Breast epithelium (tissue), 4 donors: ENCODE data around the gene ELP5. TPM values are rescaled to one million over a fixed set of nuclear protein-coding genes. Genes with fewer than 3 reads are reported as not detected.
A peak's percentile ranks its signal among the peaks of the same experiment; 100 is the strongest.

Experiments used
- DNase-seq, 2 donors: peaks; one replicate each; pipeline ENCODE4 v3.0.0-alpha.2; 2019; ENCODE audit warnings: low spot score in 2 of 2
- H3K27ac ChIP-seq, 2 donors: fragments of 200-600 bp; sonication (generic) in 1 of 2; one replicate each; pipeline ENCODE4 v1.5.1; 2016 to 2019; ENCODE audit warnings: mild to moderate bottlenecking in 1 of 2
- H3K27me3 ChIP-seq, 2 donors: fragments of 200-600 bp; sonication (generic) in 1 of 2; one replicate each; pipeline versions ENCODE4 v1.5.1 to v1.6.0; 2017 to 2019; ENCODE audit warnings: control low read depth in 1 of 2, mild to moderate bottlenecking in 1 of 2
- H3K36me3 ChIP-seq: fragments of 200-600 bp; one replicate; pipeline ENCODE4 v1.5.1; 2019
- H3K4me1 ChIP-seq, 2 donors: fragments of 200-600 bp; sonication (generic); one replicate each; pipeline ENCODE4 v1.5.1; 2016 to 2019; ENCODE audit warnings: control low read depth in 1 of 2
- H3K4me3 ChIP-seq, 3 donors: fragments of 200-600 bp; sonication (generic); 1 replicate in 2 of 3; 2 replicates in 1 of 3; pipeline ENCODE4 v1.5.1; 2016 to 2019; ENCODE audit warnings: mild to moderate bottlenecking in 3 of 3, moderate library complexity in 2 of 3
- H3K9me3 ChIP-seq, 2 donors: fragments of 200-600 bp; sonication (generic) in 1 of 2; one replicate each; pipeline ENCODE4 v1.5.1; 2016 to 2019; ENCODE audit warnings: control low read depth in 1 of 2
- CTCF ChIP-seq, 3 donors: fragments of 450-650 bp; IDR thresholded peaks; one replicate each; pipeline ENCODE4 v1.5.1; 2016 to 2017; ENCODE audit warnings: antibody characterized with exemption in 3 of 3, mild to moderate bottlenecking in 3 of 3, moderate library complexity in 3 of 3
- POLR2A ChIP-seq: fragments of 450-650 bp; IDR thresholded peaks from one replicate; pipeline ENCODE4 v1.6.1; 2016; ENCODE audit warnings: antibody characterized with exemption, mild to moderate bottlenecking, moderate library complexity
- POLR2AphosphoS5 ChIP-seq, 3 donors: sonication (generic); formaldehyde crosslinking; IDR thresholded peaks; one replicate each; pipeline ENCODE4 v1.6.1; 2017; ENCODE audit warnings: antibody characterized with exemption in 3 of 3
- intact Hi-C: fragments of 100-400 bp; cut with DNase I; formaldehyde crosslinking; loops from one replicate; pipeline ENCODE4 v1.15.1; 2023; ENCODE audit warnings: low total_unique reads
- total RNA-seq, 3 donors: library from RNA; depleted of rRNA; stranded (reverse); fragments of >200 nt; gene quantifications; one replicate each; pipeline ENCODE4 v1.1.0, GENCODE V29; 2016

The ELP5 gene
- total RNA-seq, 3 donors from 2014 or later = 26.9 to 36.7 (median 30.6) TPM

GRCh38 chr17:7217113-7217987, 34.7 kb upstream of the ELP5 start:
- peak overlapping the region; percentile 100 for H3K27ac ChIP-seq
- H3K4me3 ChIP-seq = peak overlapping the region; percentile 44 to 70 (median 47)
- H3K9me3 ChIP-seq = no peaks in the 10 kb centered on the region
- no peaks in the 10 kb centered on the region for H3K27me3 ChIP-seq
- H3K4me1 ChIP-seq = peaks cover 4 to 38% of the 10 kb centered on the region in 2 donors
- DNase-seq = no peak
- intact Hi-C loops = no loop called here
- no peak for TF ChIP-seq CTCF (IDR thresholded peaks at IDR 0.05)
- no peak for TF ChIP-seq POLR2A
- no peak for TF ChIP-seq POLR2AphosphoS5 (IDR thresholded peaks at IDR 0.05)
- no peaks in the 10 kb centered on the region for H3K36me3 ChIP-seq

- H3K4me3 ChIP-seq = peak overlapping the region; percentile 44 to 70 (median 47)
- peaks cover 4 to 38% of the 10 kb centered on the region in 2 donors for H3K4me1 ChIP-seq
- no peak for TF ChIP-seq POLR2AphosphoS5 (IDR thresholded peaks at IDR 0.05)
- no peak for TF ChIP-seq CTCF (IDR thresholded peaks at IDR 0.05)
- TF ChIP-seq POLR2A = no peak
- H3K36me3 ChIP-seq = no peaks in the 10 kb centered on the region
- no peak for DNase-seq
- peak overlapping the region; percentile 100 for H3K27ac ChIP-seq
- H3K9me3 ChIP-seq = no peaks in the 10 kb centered on the region
- intact Hi-C loops = no loop called here
- no peaks in the 10 kb centered on the region for H3K27me3 ChIP-seq
Measured at GRCh38 chr17:7218166-7218565, 33.8 kb upstream of the ELP5 start.

GRCh38 chr17:7218758-7219157, 33.3 kb upstream of the ELP5 start:
- Histone ChIP-seq H3K27ac (peak overlapping the region; percentile 100), H3K4me1 (peaks cover 4 to 38% of the 10 kb centered on the region in 2 donors), H3K27me3 (no peaks in the 10 kb centered on the region), H3K9me3 (no peaks in the 10 kb centered on the region), H3K36me3 (no peaks in the 10 kb centered on the region), H3K4me3 (no peak overlapping the region)
- intact Hi-C loops = no loop called here
- DNase-seq = no peak
- TF ChIP-seq CTCF (IDR thresholded peaks at IDR 0.05) (no peak), POLR2A (no peak), POLR2AphosphoS5 (IDR thresholded peaks at IDR 0.05) (no peak)

GRCh38 chr17:7219229-7219811, 32.7 kb upstream of the ELP5 start:
- no peaks in the 10 kb centered on the region for H3K27me3 ChIP-seq
- H3K9me3 ChIP-seq = no peaks in the 10 kb centered on the region
- intact Hi-C loops = no loop called here
- H3K4me1 ChIP-seq = peaks cover 4 to 38% of the 10 kb centered on the region in 2 donors
- H3K27ac ChIP-seq = peak overlapping the region; percentile 100
- no peak for TF ChIP-seq CTCF (IDR thresholded peaks at IDR 0.05)
- TF ChIP-seq POLR2AphosphoS5 (IDR thresholded peaks at IDR 0.05) = no peak
- DNase-seq = no peak
- H3K36me3 ChIP-seq = no peaks in the 10 kb centered on the region
- H3K4me3 ChIP-seq = peak overlapping the region; percentile 95 to 100 (median 98)
